GM21515 (cell line): ENCODE results near the gene DCLK1.
"Not testable (repeated sequence)": the region's sequence is repeated elsewhere in the genome, so short reads cannot be mapped to it uniquely, and the experiment has no call there.

ENCODE experiments used
- ATAC-seq: cut with Tn5 transposase; IDR thresholded peaks from one replicate; pipeline ENCODE4 v1.9.1; 2021; ENCODE audit not compliant: unreplicated experiment

The DCLK1 gene

GRCh38 chr13:36131931-36132297, 732 bp upstream of the DCLK1 start:
- ATAC-seq, result no peak

- ATAC-seq, result no peak
These were observed 495 bp downstream of the DCLK1 start for GRCh38 chr13:36130552-36131221.

GRCh38 chr13:36130193-36130551, 1.0 kb downstream of the DCLK1 start:
- ATAC-seq, result no peak

GRCh38 chr13:36129539-36129938, 1.6 kb downstream of the DCLK1 start:
- ATAC-seq, result no peak

DNA sequence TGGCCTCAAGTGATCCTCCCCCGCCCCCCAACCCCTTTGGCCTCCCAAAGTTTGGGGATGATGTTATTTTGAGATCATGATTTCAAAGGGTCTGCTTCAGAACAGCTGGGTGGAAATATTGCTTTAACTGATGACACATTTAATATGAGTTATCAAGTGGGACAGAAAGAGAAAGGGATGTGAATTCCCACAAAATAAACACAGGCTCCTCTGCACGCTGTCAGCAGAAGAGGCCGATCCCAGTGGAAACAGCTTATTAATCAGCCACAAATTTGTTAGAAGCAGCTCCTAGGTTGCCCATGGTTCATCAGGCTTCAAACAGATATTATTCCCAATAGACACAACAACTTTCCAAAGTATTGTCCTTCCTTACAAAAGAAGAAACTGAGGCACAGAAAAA, 4.7 kb downstream of the DCLK1 start:
- ATAC-seq, result no peak

DNA sequence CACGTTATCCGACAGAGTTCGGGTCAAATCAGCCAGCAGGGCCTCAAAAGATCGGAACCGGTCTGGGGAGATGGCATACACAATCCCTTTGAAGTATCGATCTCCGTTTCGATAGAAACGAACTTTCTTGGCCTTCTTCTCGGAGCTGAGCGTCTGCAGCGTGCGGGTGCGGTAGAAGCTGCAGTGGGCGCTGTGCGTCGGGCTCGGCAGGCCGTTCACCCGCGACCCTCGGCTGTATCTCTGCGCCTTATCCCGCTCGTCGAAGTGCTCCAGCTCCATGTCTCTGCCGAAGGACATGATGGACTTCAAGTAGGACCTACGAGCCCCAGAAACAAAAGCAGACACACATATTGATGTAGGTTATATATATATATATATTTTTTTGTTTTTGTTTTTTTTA, 5.3 kb downstream of the DCLK1 start:
- ATAC-seq, result no peak

DNA sequence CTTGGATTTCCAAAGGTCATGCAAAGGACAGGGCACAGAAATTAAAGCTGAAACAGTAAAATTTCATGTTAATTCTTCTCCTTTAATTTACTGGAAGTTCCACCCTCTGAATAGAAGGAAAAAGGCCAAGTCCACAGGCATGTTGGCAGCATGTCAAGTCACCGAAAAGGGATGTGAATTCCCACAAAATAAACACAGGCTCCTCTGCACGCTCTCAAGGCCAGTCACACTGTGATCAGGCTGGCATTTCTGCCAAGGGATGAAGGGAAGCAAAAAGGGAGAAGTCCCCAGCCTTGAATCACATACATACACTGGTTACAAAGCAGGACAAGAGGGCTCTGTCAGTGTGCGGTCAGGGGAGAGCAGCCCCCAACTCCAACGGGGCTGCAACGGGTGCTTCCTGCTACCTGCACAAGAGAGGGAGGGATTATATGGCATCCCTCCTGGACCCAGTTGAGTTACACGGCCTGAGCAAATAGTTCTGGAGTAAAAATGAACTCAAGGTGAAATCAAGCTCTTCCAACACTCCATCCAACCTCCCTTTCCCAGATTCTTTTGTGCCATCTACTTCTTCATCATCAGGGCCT, 6.9 kb downstream of the DCLK1 start:
- no peak for ATAC-seq

GRCh38 chr13:36115306-36115705, 15.9 kb downstream of the DCLK1 start:
- ATAC-seq, result no peak

DNA sequence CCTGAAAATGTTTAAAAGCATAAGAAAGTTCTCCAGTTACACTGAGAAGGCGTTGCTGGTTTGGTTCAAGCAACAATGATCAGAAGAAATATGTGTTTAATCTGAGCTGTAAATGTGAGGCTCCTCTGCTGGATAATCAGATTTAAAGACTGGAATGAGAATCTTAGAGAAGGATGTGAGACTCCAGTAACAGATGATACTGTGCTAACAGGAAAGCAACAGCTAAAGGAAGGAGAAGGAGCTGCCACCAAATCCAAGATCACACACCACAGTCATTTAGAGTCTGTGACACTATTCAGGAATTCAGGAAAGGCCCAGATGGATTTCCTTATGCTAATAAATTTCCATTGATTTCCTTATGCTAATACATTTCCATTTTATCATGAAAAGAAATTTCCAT, 16.9 kb downstream of the DCLK1 start:
- ATAC-seq, result no peak

DNA sequence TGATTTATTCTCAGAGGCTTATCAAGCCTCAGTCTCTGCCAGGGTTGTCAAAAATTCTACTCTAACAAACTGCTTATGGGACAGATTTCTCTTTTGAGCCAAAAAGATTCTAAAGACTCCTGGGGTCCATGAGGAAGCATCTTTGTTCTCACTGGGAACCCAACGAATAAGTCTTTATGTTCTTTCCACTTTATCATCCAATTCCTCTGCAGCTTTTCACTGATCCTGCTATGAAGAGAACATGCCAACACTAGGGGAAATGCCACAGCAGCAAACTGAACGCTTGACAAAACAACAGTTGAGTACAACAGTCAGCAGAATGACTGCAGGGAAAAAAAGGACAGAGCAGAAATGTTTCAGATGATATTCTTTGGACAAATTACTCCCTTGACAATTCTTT, 22.2 kb downstream of the DCLK1 start:
- no peak for ATAC-seq

DNA sequence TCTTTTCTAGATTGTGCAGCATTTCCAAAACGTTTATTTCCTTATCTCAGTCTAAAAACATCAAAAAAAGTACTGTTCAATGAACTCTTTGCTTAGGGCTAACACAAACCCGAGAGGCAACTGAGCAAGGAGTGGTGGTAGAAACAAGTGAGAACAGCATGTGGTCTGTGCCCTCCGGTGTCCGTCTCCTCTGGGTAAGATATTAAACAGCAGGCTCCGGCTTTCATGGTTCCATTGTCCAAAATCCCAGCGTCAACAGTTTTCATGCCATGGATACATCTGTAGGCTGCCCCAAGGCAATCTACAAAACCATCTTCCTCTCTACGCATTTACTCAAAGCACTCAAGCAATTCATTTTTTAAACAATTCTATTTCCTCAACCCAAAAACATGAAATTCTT, 22.8 kb downstream of the DCLK1 start:
- no peak for ATAC-seq

DNA sequence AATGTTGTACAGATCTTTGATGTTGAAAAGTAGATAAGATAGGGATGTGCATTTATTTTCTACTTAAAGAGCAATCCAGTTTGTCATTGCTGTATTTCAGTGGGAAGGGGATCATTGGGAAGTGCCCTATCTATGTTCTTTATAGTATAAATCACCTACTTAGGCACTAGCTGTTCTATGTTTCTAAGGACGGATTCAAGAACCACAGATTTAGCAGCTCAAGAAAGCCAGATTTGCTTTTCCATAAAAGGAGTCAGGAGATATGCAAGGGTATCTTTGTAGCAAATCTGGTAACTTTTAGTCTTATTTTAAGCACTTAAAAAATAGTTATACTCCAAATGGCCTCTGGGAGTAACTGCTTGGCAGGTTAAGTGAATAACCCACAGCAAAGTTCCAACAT, 23.7 kb downstream of the DCLK1 start:
- ATAC-seq, result no peak

DNA sequence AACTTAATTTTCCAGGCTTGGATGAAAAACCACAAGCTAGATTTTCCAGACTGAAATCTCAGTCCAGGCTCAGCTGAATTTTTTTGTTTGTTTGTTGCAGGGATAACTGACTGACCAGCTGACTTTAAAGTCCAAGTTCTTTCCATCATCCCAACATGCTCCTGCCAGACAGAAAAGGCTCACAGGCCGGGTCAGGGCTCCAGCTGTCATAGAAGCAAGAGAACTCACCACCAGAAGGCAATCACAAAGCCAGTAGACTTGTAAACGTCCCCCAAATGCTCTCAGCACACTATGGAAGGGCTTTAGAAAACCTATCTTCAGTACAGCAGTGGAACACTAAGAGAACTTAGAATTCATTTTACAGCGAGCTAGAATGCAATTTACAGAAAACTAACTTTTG, 25.5 kb downstream of the DCLK1 start:
- no peak for ATAC-seq

DNA sequence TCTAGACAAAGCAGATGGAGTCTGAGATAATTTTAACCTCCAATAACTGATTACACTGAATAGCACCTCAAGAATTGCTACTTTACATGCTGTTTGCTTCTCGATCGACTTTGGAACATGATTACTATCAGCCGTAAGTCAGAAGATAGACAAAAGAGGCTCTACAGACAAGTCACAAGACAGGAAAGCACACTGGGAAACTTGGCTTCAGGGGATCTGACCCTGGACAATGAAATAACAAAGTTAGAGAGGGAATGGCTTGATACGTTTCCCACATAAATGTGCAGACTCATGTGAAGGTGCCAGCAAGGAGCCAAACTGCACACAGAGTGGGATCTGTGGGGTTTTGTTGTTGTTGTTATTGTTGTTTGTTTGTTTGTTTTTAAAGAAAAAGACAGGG, 28.5 kb downstream of the DCLK1 start:
- no peak for ATAC-seq

DNA sequence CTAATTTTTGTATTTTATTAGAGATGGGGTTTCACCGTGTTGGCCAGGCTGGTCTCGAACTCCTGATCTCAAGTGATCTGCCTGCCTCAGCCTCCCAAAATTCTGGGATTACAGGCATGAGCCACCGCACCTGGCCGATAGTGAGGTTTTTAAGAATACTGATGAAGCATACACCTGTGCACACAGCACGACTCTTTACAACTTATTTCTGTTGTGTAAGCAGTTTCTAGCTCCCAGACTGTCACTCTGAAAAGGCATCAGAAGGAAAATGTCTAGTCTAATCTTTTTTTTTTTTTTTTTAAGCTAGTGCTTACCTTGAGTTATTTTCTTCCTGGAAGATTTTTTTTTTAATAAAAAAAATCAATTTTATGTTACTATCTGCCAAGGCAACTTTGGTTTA, 29.3 kb downstream of the DCLK1 start:
- not testable (repeated sequence) for ATAC-seq

DNA sequence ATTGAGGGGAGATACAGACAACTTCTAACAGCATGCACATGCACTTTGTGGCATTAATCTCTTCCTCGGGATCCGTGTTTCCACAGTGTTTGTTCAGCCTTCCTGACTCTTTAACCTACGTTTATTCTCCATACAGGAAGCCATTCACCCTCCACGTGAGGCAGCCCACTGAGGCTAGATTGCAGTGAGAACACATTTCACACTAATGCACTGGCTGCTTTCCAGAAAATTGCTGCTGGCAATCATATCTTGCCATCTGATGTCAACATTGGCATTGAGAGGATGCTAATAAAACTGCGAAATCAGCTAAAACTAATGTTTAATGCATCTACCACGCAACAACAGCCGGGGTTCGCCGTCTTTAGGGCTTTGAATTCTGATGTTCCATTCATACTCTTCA, 30.0 kb downstream of the DCLK1 start:
- ATAC-seq, result no peak

- ATAC-seq, result no peak
These were observed 33.1 kb downstream of the DCLK1 start for GRCh38 chr13:36098080-36098479.

GRCh38 chr13:36096461-36097416, 34.4 kb downstream of the DCLK1 start:
- no peak for ATAC-seq

- ATAC-seq, result no peak
These were observed 36.7 kb downstream of the DCLK1 start for GRCh38 chr13:36094478-36094877.

DNA sequence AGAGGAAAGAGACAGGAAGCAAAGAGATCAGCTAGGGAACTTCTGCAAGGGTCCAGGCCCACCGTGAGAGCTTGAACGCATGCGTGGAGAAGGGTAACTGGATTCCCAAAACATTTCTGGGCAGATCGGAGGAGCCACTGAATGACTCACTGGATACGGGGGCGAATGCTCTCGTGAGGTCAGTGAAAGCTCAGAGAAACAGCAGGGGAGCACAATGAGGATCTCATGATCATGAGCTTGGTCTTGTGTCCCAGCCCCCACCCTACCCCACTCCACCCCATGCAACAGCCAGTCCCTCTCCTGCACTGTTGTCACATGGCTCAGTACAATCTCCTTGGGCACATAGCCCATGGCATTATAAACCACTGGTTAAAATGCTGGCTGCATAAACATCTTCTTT, 40.6 kb downstream of the DCLK1 start:
- no peak for ATAC-seq

- no peak for ATAC-seq
These were observed 42.0 kb downstream of the DCLK1 start for GRCh38 chr13:36089130-36089647.

DNA sequence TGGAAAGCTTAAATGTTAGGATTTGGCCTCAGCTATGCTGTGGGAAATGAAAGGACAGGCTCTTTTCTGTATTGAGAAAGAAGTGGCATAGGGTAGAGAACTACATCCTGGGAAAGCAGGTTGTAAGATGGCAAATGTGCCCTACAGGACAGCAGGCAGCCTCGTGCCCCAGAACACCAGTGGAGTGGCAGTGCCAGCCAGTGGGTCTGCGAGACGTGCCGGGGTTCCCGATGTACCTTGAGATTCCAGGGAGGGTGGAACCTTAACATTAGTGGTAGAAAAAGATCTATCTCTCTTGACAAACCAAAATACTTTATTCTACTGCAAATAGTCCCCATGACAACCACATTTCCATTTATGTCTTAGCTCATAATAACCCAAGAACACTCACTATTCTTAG, 42.7 kb downstream of the DCLK1 start:
- no peak for ATAC-seq
